ENCODE results near the gene TDRD10. TPM values are rescaled to one million over a fixed set of nuclear protein-coding genes. Genes with fewer than 3 reads are reported as not detected.

The TDRD10 gene
- total RNA-seq, 2 donors from 2014 or later = 0.52 to 2.6 TPM

GRCh38 chr1:154574716-154575115 lies 72.7 kb downstream of the TDRD10 start:
- ATAC-seq (no peak), DNase-seq (no peak)
- no peak overlapping the region for H3K4me3 ChIP-seq
- intact Hi-C loops (cut with DNase I) = no loop called here
- WGBS, 2 donors = 7 to 12% methylated on average over 7 of the region's 7 CpGs
- peaks cover 0 to 3% of the 10 kb centered on the region in 2 donors for H3K36me3 ChIP-seq (replicated peaks in 1 of 2; ENCODE audit: insufficient read depth in 1 of 2, low read depth in 2 of 2)
- H3K27me3 ChIP-seq = no peaks in the 10 kb centered on the region
- no peaks in the 10 kb centered on the region for H3K9me3 ChIP-seq
- TF ChIP-seq POLR2A (IDR thresholded peaks at IDR 0.05) (no peak), CTCF (IDR thresholded peaks at IDR 0.05) (no peak)
- no peaks in the 10 kb centered on the region for H3K4me1 ChIP-seq
- H3K27ac ChIP-seq = no peak overlapping the region

GRCh38 chr1:154575147-154575927 lies 73.3 kb downstream of the TDRD10 start:
- no peaks in the 10 kb centered on the region for H3K4me1 ChIP-seq
- intact Hi-C loops (cut with DNase I) = no loop called here
- H3K9me3 ChIP-seq = no peaks in the 10 kb centered on the region
- H3K36me3 ChIP-seq (replicated peaks in 1 of 2; ENCODE audit: insufficient read depth in 1 of 2, low read depth in 2 of 2) = peaks cover 0 to 6% of the 10 kb centered on the region in 2 donors
- 64 to 67% methylated on average over 10 of the region's 10 CpGs for WGBS, 2 donors
- TF ChIP-seq POLR2A (IDR thresholded peaks at IDR 0.05) = no peak
- no peak for TF ChIP-seq CTCF (IDR thresholded peaks at IDR 0.05)
- H3K27me3 ChIP-seq = no peaks in the 10 kb centered on the region
- H3K4me3 ChIP-seq = no peak overlapping the region
- no peak overlapping the region for H3K27ac ChIP-seq
- DNase-seq (no peak), ATAC-seq (no peak)

GRCh38 chr1:154575951-154576566 lies 74.0 kb downstream of the TDRD10 start:
- H3K36me3 ChIP-seq (replicated peaks in 1 of 2; ENCODE audit: insufficient read depth in 1 of 2, low read depth in 2 of 2) = peaks cover 0 to 8% of the 10 kb centered on the region in 2 donors
- ATAC-seq = no peak
- DNase-seq = no peak
- no peak overlapping the region for H3K27ac ChIP-seq
- H3K27me3 ChIP-seq = no peaks in the 10 kb centered on the region
- H3K4me1 ChIP-seq = no peaks in the 10 kb centered on the region
- no peak overlapping the region for H3K4me3 ChIP-seq
- TF ChIP-seq POLR2A (IDR thresholded peaks at IDR 0.05) (no peak), CTCF (IDR thresholded peaks at IDR 0.05) (no peak)
- intact Hi-C loops (cut with DNase I) = no loop called here
- WGBS, 2 donors = 60 to 72% methylated on average over 6 to 8 of the region's 8 CpGs
- no peaks in the 10 kb centered on the region for H3K9me3 ChIP-seq

- TF ChIP-seq POLR2A (IDR thresholded peaks at IDR 0.05) (no peak), CTCF (IDR thresholded peaks at IDR 0.05) (no peak)
- intact Hi-C loops (cut with DNase I) = no loop called here
- H3K9me3 ChIP-seq = no peaks in the 10 kb centered on the region
- ATAC-seq (no peak), DNase-seq (no peak)
- no peak overlapping the region for H3K4me3 ChIP-seq
- WGBS, 2 donors = 63 to 71% methylated on average over 3 to 7 of the region's 7 CpGs
- peaks cover 0 to 18% of the 10 kb centered on the region in 2 donors for H3K36me3 ChIP-seq (replicated peaks in 1 of 2; ENCODE audit: insufficient read depth in 1 of 2, low read depth in 2 of 2)
- H3K4me1 ChIP-seq = no peaks in the 10 kb centered on the region
- H3K27ac ChIP-seq = peak overlapping the region in 1 of 4 donors; percentile 46
- no peaks in the 10 kb centered on the region for H3K27me3 ChIP-seq
Observed at GRCh38 chr1:154577346-154578057, 75.5 kb downstream of the TDRD10 start.

Measured in body of pancreas (tissue), 4 donors.